OCI-LY1 (cell line): Measurements from ENCODE around the gene MAST4.

Source experiments
- H2AFZ ChIP-seq: fragments of 200-600 bp; sonication (generic), shearing (Covaris generic); 2 replicates; pipeline ENCODE4 v1.6.0; 2014; ENCODE audit warnings: antibody characterized with exemption, mild to moderate bottlenecking, low read length
- H3F3A ChIP-seq: fragments of 200-600 bp; sonication (generic), shearing (Covaris generic); 2 replicates; pipeline ENCODE4 v1.6.0; 2014; ENCODE audit warnings: mild to moderate bottlenecking, antibody characterized with exemption, low read length, moderate library complexity; ENCODE audit not compliant: insufficient read depth
- H3K27ac ChIP-seq: fragments of 200-600 bp; sonication (generic); 2 replicates; pipeline ENCODE4 v1.5.1; 2014; ENCODE audit warnings: low read length, mixed run types, mild to moderate bottlenecking, low read depth; ENCODE audit not compliant: poor library complexity, severe bottlenecking
- H3K27me3 ChIP-seq: fragments of 200-600 bp; sonication (generic); 2 replicates; pipeline ENCODE4 v1.6.0; 2014; ENCODE audit warnings: antibody characterized with exemption, mild to moderate bottlenecking, low read length, moderate library complexity; ENCODE audit not compliant: insufficient read depth
- H3K36me3 ChIP-seq: fragments of 200-600 bp; sonication (generic); 2 replicates; pipeline ENCODE4 v1.6.1; 2014; ENCODE audit warnings: mild to moderate bottlenecking, antibody characterized with exemption, low read length, moderate library complexity, mixed read lengths; ENCODE audit not compliant: insufficient read depth
- H3K4me1 ChIP-seq: fragments of 200-600 bp; sonication (generic); 2 replicates; pipeline ENCODE4 v1.5.1; 2014; ENCODE audit warnings: mild to moderate bottlenecking, low read length, moderate library complexity; ENCODE audit not compliant: insufficient read depth, severe bottlenecking
- H3K4me2 ChIP-seq: fragments of 200-600 bp; sonication (generic), shearing (Covaris generic); 2 replicates; pipeline ENCODE4 v1.6.1; 2014; ENCODE audit warnings: low read length
- H3K4me3 ChIP-seq: fragments of 200-600 bp; sonication (generic); 2 replicates; pipeline ENCODE4 v1.5.1; 2014; ENCODE audit warnings: low read length, low read depth, mild to moderate bottlenecking, mixed read lengths; ENCODE audit not compliant: poor library complexity, severe bottlenecking
- H3K79me2 ChIP-seq: fragments of 200-600 bp; shearing (Covaris generic); 2 replicates; pipeline ENCODE4 v1.6.1; 2016; ENCODE audit warnings: mixed run types, low read length, mixed read lengths; ENCODE audit not compliant: insufficient read depth
- H3K9ac ChIP-seq: fragments of 200-600 bp; sonication (generic), shearing (Covaris generic); 2 replicates; pipeline ENCODE4 v1.6.1; 2014; ENCODE audit warnings: mild to moderate bottlenecking, low read length, mixed read lengths
- H3K9me2 ChIP-seq: fragments of 200-600 bp; sonication (generic), shearing (Covaris generic); 2 replicates; pipeline ENCODE4 v1.6.1; 2014; ENCODE audit warnings: low read depth, mild to moderate bottlenecking, low read length, mixed read lengths
- H3K9me3 ChIP-seq: fragments of 200-600 bp; shearing (Covaris generic); 2 replicates; pipeline ENCODE4 v1.6.1; 2014; ENCODE audit warnings: low read length, mixed read lengths
- H4K20me1 ChIP-seq: fragments of 200-600 bp; sonication (generic), shearing (Covaris generic); 2 replicates; pipeline ENCODE4 v1.6.0; 2016; ENCODE audit warnings: mild to moderate bottlenecking, low read length; ENCODE audit not compliant: insufficient read depth
- EZH2 ChIP-seq: fragments of 200-600 bp; sonication (generic), shearing (Covaris generic); IDR thresholded peaks from 2 replicates; pipeline ENCODE4 v1.8.0; 2017; ENCODE audit warnings: borderline replicate concordance, mixed run types, mild to moderate bottlenecking, antibody characterized with exemption, low read length, moderate library complexity, mixed read lengths
- TF ChIP-seq, protein P1 (sequence below): fragments of 200-600 bp; sonication (generic), shearing (Covaris generic); IDR thresholded peaks from 2 replicates; pipeline ENCODE4 v1.5.1; 2017; ENCODE audit warnings: mild to moderate bottlenecking, antibody characterized with exemption, low read length, moderate library complexity, mixed read lengths

MAST4 gene

DNA sequence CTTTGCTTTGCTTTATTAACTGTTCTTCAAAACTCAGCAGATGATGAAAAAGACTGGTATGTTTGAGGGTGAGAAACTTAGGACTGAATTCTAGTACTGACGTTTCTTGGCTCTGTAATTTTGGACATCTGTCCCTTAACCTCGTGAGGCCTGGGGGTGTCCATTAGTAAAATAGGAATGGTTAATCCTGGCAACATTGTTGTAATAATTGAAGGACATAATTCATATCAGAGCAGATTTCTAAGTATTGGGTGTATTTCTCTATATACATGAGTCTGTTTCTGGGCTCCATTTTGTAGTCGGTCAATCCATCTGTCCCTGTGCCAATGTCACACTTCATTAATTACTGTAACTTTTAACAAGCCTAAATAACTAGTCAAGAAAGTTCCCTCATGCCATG is 206.7 kb downstream of the MAST4 start:
- TF ChIP-seq, protein P1, sequence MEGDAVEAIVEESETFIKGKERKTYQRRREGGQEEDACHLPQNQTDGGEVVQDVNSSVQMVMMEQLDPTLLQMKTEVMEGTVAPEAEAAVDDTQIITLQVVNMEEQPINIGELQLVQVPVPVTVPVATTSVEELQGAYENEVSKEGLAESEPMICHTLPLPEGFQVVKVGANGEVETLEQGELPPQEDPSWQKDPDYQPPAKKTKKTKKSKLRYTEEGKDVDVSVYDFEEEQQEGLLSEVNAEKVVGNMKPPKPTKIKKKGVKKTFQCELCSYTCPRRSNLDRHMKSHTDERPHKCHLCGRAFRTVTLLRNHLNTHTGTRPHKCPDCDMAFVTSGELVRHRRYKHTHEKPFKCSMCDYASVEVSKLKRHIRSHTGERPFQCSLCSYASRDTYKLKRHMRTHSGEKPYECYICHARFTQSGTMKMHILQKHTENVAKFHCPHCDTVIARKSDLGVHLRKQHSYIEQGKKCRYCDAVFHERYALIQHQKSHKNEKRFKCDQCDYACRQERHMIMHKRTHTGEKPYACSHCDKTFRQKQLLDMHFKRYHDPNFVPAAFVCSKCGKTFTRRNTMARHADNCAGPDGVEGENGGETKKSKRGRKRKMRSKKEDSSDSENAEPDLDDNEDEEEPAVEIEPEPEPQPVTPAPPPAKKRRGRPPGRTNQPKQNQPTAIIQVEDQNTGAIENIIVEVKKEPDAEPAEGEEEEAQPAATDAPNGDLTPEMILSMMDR: no peak
- no peak for TF ChIP-seq EZH2
- Histone ChIP-seq H2AFZ (no peak overlapping the region), H3K4me3 (no peak overlapping the region), H3K9me3 (no peaks in the 10 kb centered on the region), H3K36me3 (no peaks in the 10 kb centered on the region), H3K27me3 (no peaks in the 10 kb centered on the region), H3K27ac (no peak overlapping the region), H4K20me1 (no peaks in the 10 kb centered on the region), H3F3A (no peaks in the 10 kb centered on the region), H3K9ac (no peak overlapping the region), H3K9me2 (no peaks in the 10 kb centered on the region), H3K4me2 (no peak overlapping the region), H3K79me2 (no peaks in the 10 kb centered on the region), H3K4me1 (no peaks in the 10 kb centered on the region)

DNA sequence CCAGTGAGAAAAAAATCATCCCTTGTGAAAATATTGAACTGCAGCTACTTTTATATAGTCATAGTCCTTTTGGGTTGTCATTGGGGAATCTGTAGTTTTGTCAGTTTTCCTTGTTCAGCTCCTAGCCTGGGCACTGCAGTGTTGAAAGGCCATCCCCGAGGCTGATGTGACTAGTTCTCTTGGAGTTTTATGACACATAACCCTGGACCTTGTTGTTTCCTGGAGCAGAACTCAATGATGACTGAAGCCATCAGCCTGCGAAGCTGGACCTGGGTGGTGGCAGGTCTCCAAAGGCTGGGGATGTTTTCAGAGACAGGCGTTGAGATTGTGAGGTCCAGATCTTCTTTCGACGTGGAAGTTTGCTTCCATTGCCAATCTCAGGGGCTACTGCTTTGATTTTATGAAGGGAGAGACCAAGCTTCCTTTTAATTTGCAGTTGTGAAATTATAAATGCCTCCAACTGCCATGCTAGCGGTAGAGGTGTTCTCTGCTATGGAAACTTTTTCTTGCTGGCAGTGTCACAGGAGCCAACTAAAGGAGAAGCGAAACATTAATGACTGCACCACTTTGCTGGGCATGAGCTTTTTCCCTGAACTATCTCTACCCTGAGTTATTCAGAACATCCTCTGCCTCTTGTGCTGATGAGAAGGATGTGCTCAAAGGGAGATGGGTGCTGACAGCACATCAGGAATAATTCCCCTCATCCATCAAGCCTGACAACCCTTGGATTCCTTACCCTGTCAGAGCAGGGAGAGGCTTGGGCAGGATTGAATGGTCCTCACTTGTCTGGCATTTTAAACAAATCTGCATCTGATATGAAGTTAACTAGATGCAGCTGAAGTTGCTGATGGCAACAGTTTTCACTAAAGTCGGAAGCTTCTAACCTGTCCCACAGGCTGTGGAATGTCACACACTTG is 209.6 kb downstream of the MAST4 start:
- Histone ChIP-seq H3K4me3 (no peak overlapping the region), H3K9ac (no peak overlapping the region), H3K4me1 (no peaks in the 10 kb centered on the region), H3F3A (no peaks in the 10 kb centered on the region), H3K79me2 (no peaks in the 10 kb centered on the region), H3K4me2 (no peak overlapping the region), H3K36me3 (no peaks in the 10 kb centered on the region), H3K27ac (no peak overlapping the region), H3K9me3 (no peaks in the 10 kb centered on the region), H3K27me3 (no peaks in the 10 kb centered on the region), H4K20me1 (no peaks in the 10 kb centered on the region), H2AFZ (no peak overlapping the region), H3K9me2 (no peaks in the 10 kb centered on the region)
- TF ChIP-seq, protein P1: no peak
- no peak for TF ChIP-seq EZH2

DNA sequence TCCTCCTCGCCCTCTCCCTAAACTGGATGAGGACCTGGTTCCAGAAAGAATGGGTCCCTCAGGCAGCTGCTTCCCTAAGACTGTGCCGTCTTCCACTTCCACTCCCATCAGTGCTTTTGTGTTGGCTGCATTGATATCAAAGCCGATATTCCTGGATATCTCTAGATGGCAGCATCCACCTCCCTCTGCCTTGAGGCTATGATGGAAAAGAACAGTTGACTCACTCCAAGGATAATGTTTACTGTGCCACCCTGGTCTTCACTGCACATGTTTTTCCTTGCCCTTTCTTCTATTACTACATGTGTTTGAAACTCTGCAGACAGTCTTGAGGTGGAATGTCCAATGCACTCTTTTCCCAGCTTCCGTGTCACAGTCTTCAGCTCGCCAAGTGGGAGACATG is 211.6 kb downstream of the MAST4 start:
- TF ChIP-seq EZH2: no peak
- TF ChIP-seq, protein P1: no peak
- H3K27me3 ChIP-seq: no peaks in the 10 kb centered on the region

More for the DNA sequence above, 211.6 kb downstream of the MAST4 start:
- H3K4me2 ChIP-seq: no peak overlapping the region
- H4K20me1 ChIP-seq: no peaks in the 10 kb centered on the region
- no peak overlapping the region for H3K27ac ChIP-seq
- no peak overlapping the region for H3K4me3 ChIP-seq
- H3K9me2 ChIP-seq: no peaks in the 10 kb centered on the region
- no peaks in the 10 kb centered on the region for H3K36me3 ChIP-seq
- no peak overlapping the region for H2AFZ ChIP-seq
- no peaks in the 10 kb centered on the region for H3K4me1 ChIP-seq
- H3K9me3 ChIP-seq: no peaks in the 10 kb centered on the region
- no peaks in the 10 kb centered on the region for H3K79me2 ChIP-seq
- H3K9ac ChIP-seq: no peak overlapping the region
- H3F3A ChIP-seq: no peaks in the 10 kb centered on the region
